ENCODE measurements around the gene ADAMTS3.

The ADAMTS3 gene

DNA sequence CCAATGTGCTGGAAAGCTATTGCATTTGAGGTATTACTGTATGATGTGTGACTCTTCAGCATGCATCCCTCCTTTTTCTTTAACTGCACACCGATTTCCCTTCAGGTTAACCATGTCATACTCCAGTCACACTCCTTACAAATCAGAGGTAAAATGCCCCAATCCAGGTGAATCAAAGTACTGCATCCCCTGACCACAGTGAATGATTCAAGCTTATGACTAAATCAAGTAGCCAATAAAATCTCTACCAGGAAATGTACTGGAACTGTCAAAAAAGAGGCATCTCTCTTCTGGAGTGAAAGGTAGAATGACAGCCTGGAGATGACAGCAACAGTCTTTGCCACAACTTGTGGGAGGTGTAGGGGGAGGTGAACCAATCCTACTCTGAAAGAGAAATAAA, 10.4 kb downstream of the ADAMTS3 start:
- H2AFZ ChIP-seq (ENCODE audit: low read depth, low read length): no peak overlapping the region
- peaks cover 5% of the 10 kb centered on the region for H3K79me1 ChIP-seq (replicated peaks; ENCODE audit: low read length, poor library complexity, severe bottlenecking)
- no peak overlapping the region for H3K27ac ChIP-seq (ENCODE audit: low read length, poor library complexity, severe bottlenecking)
- peaks cover 0 to 4% of the 10 kb centered on the region in 2 experiments for H3K36me3 ChIP-seq (ENCODE audit: control insufficient read depth in 1 of 2, insufficient read depth in 2 of 2, low read depth in 1 of 2, low read length in 2 of 2)
- no peaks in the 10 kb centered on the region for H3K9me3 ChIP-seq (ENCODE audit: control insufficient read depth, low read length)
- H4K91ac ChIP-seq (ENCODE audit: low read length): no peak overlapping the region
- no peak overlapping the region for H3K9ac ChIP-seq (ENCODE audit: low read length)
- H4K8ac ChIP-seq (ENCODE audit: low read length): no peak overlapping the region
- H2BK120ac ChIP-seq (ENCODE audit: low read depth, low read length): no peak overlapping the region
- 81% methylated on average over 1 of the region's 1 CpG for WGBS
- H2AK5ac ChIP-seq (ENCODE audit: low read length, severe bottlenecking): no peak overlapping the region
- no peaks in the 10 kb centered on the region for H3K27me3 ChIP-seq (ENCODE audit: control insufficient read depth in 1 of 2, insufficient read depth in 1 of 2, low read length in 2 of 2)
- no peak overlapping the region for H2BK12ac ChIP-seq (ENCODE audit: low read length in 2 of 2)
- no peak overlapping the region for H3K14ac ChIP-seq (ENCODE audit: low read length in 2 of 2)
- H2BK15ac ChIP-seq (ENCODE audit: low read depth, poor library complexity, severe bottlenecking): no peak overlapping the region
- H3K4me2 ChIP-seq (ENCODE audit: low read length, poor library complexity, severe bottlenecking): no peak overlapping the region
- H3K4me3 ChIP-seq (ENCODE audit: insufficient read depth in 1 of 2, low read depth in 1 of 2, low read length in 2 of 2): no peak overlapping the region
- no peak overlapping the region for H3K23ac ChIP-seq (ENCODE audit: low read length in 2 of 2)
- no peak overlapping the region for H3K18ac ChIP-seq (ENCODE audit: low read depth in 1 of 2, low read length in 2 of 2)
- H3K4me1 ChIP-seq (ENCODE audit: control insufficient read depth, insufficient read depth, low read depth, low read length): no peaks in the 10 kb centered on the region
- no peak for DNase-seq
- no peak overlapping the region for H2BK5ac ChIP-seq (ENCODE audit: low read depth, low read length, poor library complexity, severe bottlenecking)
- no peak overlapping the region for H3K4ac ChIP-seq (ENCODE audit: low read depth in 1 of 2, low read length in 2 of 2)

DNA sequence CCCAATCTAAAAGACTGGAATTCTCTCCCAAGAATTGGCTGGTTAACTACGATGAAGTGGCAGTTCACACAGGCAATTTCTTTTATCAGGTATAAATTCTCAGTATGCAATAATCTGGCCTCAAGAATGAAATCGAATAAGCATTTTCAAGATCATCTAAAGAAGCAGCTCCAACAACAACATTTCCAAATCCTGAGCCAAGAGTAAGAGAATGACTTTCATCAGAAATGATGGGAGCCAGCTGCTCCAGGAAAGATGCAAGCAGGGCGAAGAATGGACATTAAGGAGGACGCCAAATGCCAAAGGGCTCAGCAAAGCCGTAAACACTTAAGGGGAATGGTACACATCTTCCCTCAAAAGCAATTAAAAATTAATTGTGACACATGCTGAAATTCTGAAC, 12.0 kb downstream of the ADAMTS3 start:
- no peaks in the 10 kb centered on the region for H3K4me1 ChIP-seq (ENCODE audit: control insufficient read depth, insufficient read depth, low read depth, low read length)
- H3K79me1 ChIP-seq (replicated peaks; ENCODE audit: low read length, poor library complexity, severe bottlenecking): peaks cover 4% of the 10 kb centered on the region
- H3K27me3 ChIP-seq (ENCODE audit: control insufficient read depth in 1 of 2, insufficient read depth in 1 of 2, low read length in 2 of 2): no peaks in the 10 kb centered on the region
- no peak for DNase-seq
- H2BK15ac ChIP-seq (ENCODE audit: low read depth, poor library complexity, severe bottlenecking): no peak overlapping the region
- H2BK120ac ChIP-seq (ENCODE audit: low read depth, low read length): no peak overlapping the region
- no peak overlapping the region for H4K91ac ChIP-seq (ENCODE audit: low read length)
- no peak overlapping the region for H3K4me2 ChIP-seq (ENCODE audit: low read length, poor library complexity, severe bottlenecking)
- H3K27ac ChIP-seq (ENCODE audit: low read length, poor library complexity, severe bottlenecking): no peak overlapping the region
- H4K8ac ChIP-seq (ENCODE audit: low read length): no peak overlapping the region
- H3K23ac ChIP-seq (ENCODE audit: low read length in 2 of 2): no peak overlapping the region
- H3K9me3 ChIP-seq (ENCODE audit: control insufficient read depth, low read length): no peaks in the 10 kb centered on the region
- no peak overlapping the region for H3K9ac ChIP-seq (ENCODE audit: low read length)
- H3K36me3 ChIP-seq (ENCODE audit: control insufficient read depth in 1 of 2, insufficient read depth in 2 of 2, low read depth in 1 of 2, low read length in 2 of 2): peaks cover 0 to 4% of the 10 kb centered on the region in 2 experiments
- no peak overlapping the region for H3K4ac ChIP-seq (ENCODE audit: low read depth in 1 of 2, low read length in 2 of 2)
- 91% methylated on average over 5 of the region's 5 CpGs for WGBS
- no peak overlapping the region for H2BK12ac ChIP-seq (ENCODE audit: low read length in 2 of 2)
- H3K4me3 ChIP-seq (ENCODE audit: insufficient read depth in 1 of 2, low read depth in 1 of 2, low read length in 2 of 2): no peak overlapping the region
- no peak overlapping the region for H3K18ac ChIP-seq (ENCODE audit: low read depth in 1 of 2, low read length in 2 of 2)
- H2AK5ac ChIP-seq (ENCODE audit: low read length, severe bottlenecking): no peak overlapping the region
- H2AFZ ChIP-seq (ENCODE audit: low read depth, low read length): no peak overlapping the region
- no peak overlapping the region for H3K14ac ChIP-seq (ENCODE audit: low read length in 2 of 2)
- H2BK5ac ChIP-seq (ENCODE audit: low read depth, low read length, poor library complexity, severe bottlenecking): no peak overlapping the region

DNA sequence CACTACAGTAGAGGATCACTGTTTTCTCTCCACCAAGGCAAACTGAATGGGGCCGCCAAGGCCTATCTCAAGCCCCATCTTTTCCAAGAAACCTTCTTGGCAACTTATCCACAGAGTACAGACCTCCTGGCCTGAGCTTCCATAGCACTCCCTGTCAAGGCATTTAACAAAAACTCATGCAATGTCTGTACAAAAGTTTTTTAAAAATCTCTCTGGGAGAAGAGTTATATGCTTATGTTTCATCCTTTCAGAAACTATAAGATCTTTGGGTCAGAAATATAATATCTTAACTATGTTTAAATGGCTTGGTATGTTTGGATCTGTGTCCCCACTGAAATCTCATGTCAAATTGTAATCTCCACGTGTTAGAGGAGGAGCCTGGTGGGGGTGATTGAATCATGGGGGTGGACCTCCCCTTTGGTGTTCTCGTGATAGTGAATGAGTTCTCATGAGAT, 13.6 kb downstream of the ADAMTS3 start:
- no peak overlapping the region for H3K4me2 ChIP-seq (ENCODE audit: low read length, poor library complexity, severe bottlenecking)
- H3K4me1 ChIP-seq (ENCODE audit: control insufficient read depth, insufficient read depth, low read depth, low read length): no peaks in the 10 kb centered on the region
- H3K23ac ChIP-seq (ENCODE audit: low read length in 2 of 2): no peak overlapping the region
- no peak overlapping the region for H2BK12ac ChIP-seq (ENCODE audit: low read length in 2 of 2)
- no peak overlapping the region for H3K4ac ChIP-seq (ENCODE audit: low read depth in 1 of 2, low read length in 2 of 2)
- H3K36me3 ChIP-seq (ENCODE audit: control insufficient read depth in 1 of 2, insufficient read depth in 2 of 2, low read depth in 1 of 2, low read length in 2 of 2): no peaks in the 10 kb centered on the region
- no peak overlapping the region for H4K8ac ChIP-seq (ENCODE audit: low read length)
- no peak overlapping the region for H3K14ac ChIP-seq (ENCODE audit: low read length in 2 of 2)
- no peaks in the 10 kb centered on the region for H3K27me3 ChIP-seq (ENCODE audit: control insufficient read depth in 1 of 2, insufficient read depth in 1 of 2, low read length in 2 of 2)
- no peak overlapping the region for H2AFZ ChIP-seq (ENCODE audit: low read depth, low read length)
- no peak overlapping the region for H3K27ac ChIP-seq (ENCODE audit: low read length, poor library complexity, severe bottlenecking)
- H2BK5ac ChIP-seq (ENCODE audit: low read depth, low read length, poor library complexity, severe bottlenecking): no peak overlapping the region
- no peak overlapping the region for H3K4me3 ChIP-seq (ENCODE audit: insufficient read depth in 1 of 2, low read depth in 1 of 2, low read length in 2 of 2)
- 60% methylated on average over 3 of the region's 3 CpGs for WGBS
- no peak overlapping the region for H2AK5ac ChIP-seq (ENCODE audit: low read length, severe bottlenecking)
- no peaks in the 10 kb centered on the region for H3K9me3 ChIP-seq (ENCODE audit: control insufficient read depth, low read length)
- H3K79me1 ChIP-seq (replicated peaks; ENCODE audit: low read length, poor library complexity, severe bottlenecking): peaks cover 2% of the 10 kb centered on the region
- H2BK120ac ChIP-seq (ENCODE audit: low read depth, low read length): no peak overlapping the region
- no peak for DNase-seq
- no peak overlapping the region for H2BK15ac ChIP-seq (ENCODE audit: low read depth, poor library complexity, severe bottlenecking)
- no peak overlapping the region for H3K9ac ChIP-seq (ENCODE audit: low read length)
- no peak overlapping the region for H3K18ac ChIP-seq (ENCODE audit: low read depth in 1 of 2, low read length in 2 of 2)
- no peak overlapping the region for H4K91ac ChIP-seq (ENCODE audit: low read length)

DNA sequence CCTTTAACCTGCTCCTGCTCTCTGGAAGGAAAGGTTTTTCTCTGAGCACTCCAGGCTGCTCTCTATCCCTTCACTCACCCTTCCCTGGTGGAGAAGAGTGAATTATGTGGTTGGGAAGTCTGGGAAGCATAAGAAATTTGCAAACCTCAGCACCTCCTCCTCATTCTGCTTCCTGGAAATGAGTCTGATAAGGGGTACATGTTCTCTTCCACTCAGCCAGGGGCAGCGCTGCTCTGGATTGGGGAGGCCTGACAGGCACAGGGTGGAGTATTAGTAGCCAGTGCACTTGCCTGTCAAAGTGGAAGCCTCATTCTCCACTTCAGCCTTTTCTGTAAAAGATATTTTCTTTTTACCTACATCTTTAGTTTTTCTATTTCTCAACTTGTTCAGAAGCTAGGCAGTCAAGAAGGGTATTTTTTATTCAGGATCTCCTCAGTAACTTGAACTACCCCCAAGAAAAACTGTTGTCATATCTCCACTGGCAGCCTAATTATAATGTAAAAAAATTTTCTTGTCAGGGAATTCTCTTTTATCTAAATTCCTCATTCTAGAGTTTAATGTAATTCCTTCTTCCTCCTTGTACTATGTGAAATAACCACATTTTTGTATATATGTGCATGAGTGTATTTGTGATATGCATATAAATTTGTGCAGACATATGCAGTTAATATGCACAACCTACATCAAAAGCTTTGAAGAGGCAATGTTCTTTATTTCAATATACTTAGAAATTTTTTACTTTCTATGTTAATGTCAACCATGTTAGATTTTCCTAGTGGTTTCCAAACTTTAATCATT, 15.3 kb downstream of the ADAMTS3 start:
- no peak overlapping the region for H3K4me2 ChIP-seq (ENCODE audit: low read length, poor library complexity, severe bottlenecking)
- no peak overlapping the region for H4K8ac ChIP-seq (ENCODE audit: low read length)
- H4K91ac ChIP-seq (ENCODE audit: low read length): no peak overlapping the region
- 63% methylated on average over 1 of the region's 1 CpG for WGBS
- no peak overlapping the region for H2AK5ac ChIP-seq (ENCODE audit: low read length, severe bottlenecking)
- no peak overlapping the region for H2BK15ac ChIP-seq (ENCODE audit: low read depth, poor library complexity, severe bottlenecking)
- no peak overlapping the region for H3K27ac ChIP-seq (ENCODE audit: low read length, poor library complexity, severe bottlenecking)
- H2BK5ac ChIP-seq (ENCODE audit: low read depth, low read length, poor library complexity, severe bottlenecking): no peak overlapping the region
- H2AFZ ChIP-seq (ENCODE audit: low read depth, low read length): no peak overlapping the region
- H2BK12ac ChIP-seq (ENCODE audit: low read length in 2 of 2): no peak overlapping the region
- H3K79me1 ChIP-seq (replicated peaks; ENCODE audit: low read length, poor library complexity, severe bottlenecking): peaks cover 2% of the 10 kb centered on the region
- no peak overlapping the region for H3K4me3 ChIP-seq (ENCODE audit: insufficient read depth in 1 of 2, low read depth in 1 of 2, low read length in 2 of 2)
- DNase-seq: no peak
- H3K9ac ChIP-seq (ENCODE audit: low read length): no peak overlapping the region
- H3K18ac ChIP-seq (ENCODE audit: low read depth in 1 of 2, low read length in 2 of 2): no peak overlapping the region
- H2BK120ac ChIP-seq (ENCODE audit: low read depth, low read length): no peak overlapping the region
- no peaks in the 10 kb centered on the region for H3K9me3 ChIP-seq (ENCODE audit: control insufficient read depth, low read length)
- no peaks in the 10 kb centered on the region for H3K36me3 ChIP-seq (ENCODE audit: control insufficient read depth in 1 of 2, insufficient read depth in 2 of 2, low read depth in 1 of 2, low read length in 2 of 2)
- no peak overlapping the region for H3K14ac ChIP-seq (ENCODE audit: low read length in 2 of 2)
- H3K4ac ChIP-seq (ENCODE audit: low read depth in 1 of 2, low read length in 2 of 2): no peak overlapping the region
- no peaks in the 10 kb centered on the region for H3K4me1 ChIP-seq (ENCODE audit: control insufficient read depth, insufficient read depth, low read depth, low read length)
- H3K27me3 ChIP-seq (ENCODE audit: control insufficient read depth in 1 of 2, insufficient read depth in 1 of 2, low read length in 2 of 2): no peaks in the 10 kb centered on the region
- H3K23ac ChIP-seq (ENCODE audit: low read length in 2 of 2): no peak overlapping the region
